GM12878 (cell line): ENCODE measurements around the gene ALDH1A3. TPM values are rescaled to one million over a fixed set of nuclear protein-coding genes. Genes with fewer than 3 reads are reported as not detected.

Experiments used
- ATAC-seq: fragments of 200-7000 bp; cut with Tn5 transposase; 3 replicates; pipeline ENCODE4 v1.9.1; 2020; ENCODE audit warnings: mild to moderate bottlenecking, moderate library complexity
- BruUV-seq: library from RNA; stranded (reverse); fragments of 400-500 nt; replicated peaks from 2 replicates; lab custom pipeline; 2021; lab: Mats Ljungman, UMichigan
- CTCF ChIA-PET: fragments of 300-600 bp; sonication (Branson Sonifier 250); formaldehyde crosslinking; extraction: SDS; loops from one replicate; lab custom pipeline; 2021; ENCODE audit warnings: inconsistent platforms; lab: Yijun Ruan, JAX
- POLR2A ChIA-PET: fragments of 350-600 bp; formaldehyde crosslinking; extraction: SDS; loops from one replicate; lab custom pipeline; 2021; ENCODE audit warnings: inconsistent platforms; lab: Charles Lee
- RAD21 ChIA-PET: fragments of 300-600 bp; sonication (Branson Sonifier 250); formaldehyde crosslinking; loops from one replicate; lab custom pipeline; 2023; ENCODE audit warnings: antibody characterized with exemption; ENCODE audit not compliant: unreplicated experiment; lab: Charles Lee
- SMC1A ChIA-PET: fragments of 300-600 bp; sonication (Branson Sonifier 250); formaldehyde crosslinking; loops from one replicate; lab custom pipeline; 2023; ENCODE audit not compliant: unreplicated experiment, uncharacterized antibody; lab: Charles Lee
- DNase-seq: peaks from one replicate; pipeline ENCODE4 v3.0.0-alpha.2; 2011; ENCODE audit warnings: low read depth, low spot score
- FAIRE-seq: peaks from 3 replicates; lab custom pipeline; 2011; peaks lifted over from hg19 to GRCh38; lab: Jason Lieb, UNC
- H2AFZ ChIP-seq: 2 replicates; pipeline ENCODE4 v1.6.0; 2011; ENCODE audit warnings: low read depth, low read length, control low read depth; ENCODE audit not compliant: control insufficient read depth
- H3K27ac ChIP-seq: 2 replicates; pipeline ENCODE4 v1.5.1; 2011; ENCODE audit warnings: control low read depth; ENCODE audit not compliant: control insufficient read depth, insufficient read depth
- H3K27me3 ChIP-seq, 2 experiments: replicated peaks in 1 of 2; 2 replicates each; pipeline versions ENCODE4 v1.6.0 to v1.6.1; 2011; ENCODE audit warnings: low read length in 1 of 2; ENCODE audit not compliant: control insufficient read depth in 2 of 2, insufficient read depth in 2 of 2
- H3K36me3 ChIP-seq, 2 experiments: 2 replicates each; pipeline ENCODE4 v1.5.1; 2011; ENCODE audit warnings: low read length in 1 of 2; ENCODE audit not compliant: control insufficient read depth in 2 of 2, insufficient read depth in 2 of 2
- H3K4me1 ChIP-seq: 2 replicates; pipeline ENCODE4 v1.6.1; 2011; ENCODE audit warnings: mild to moderate bottlenecking, low read length, moderate library complexity, mixed read lengths; ENCODE audit not compliant: control insufficient read depth, insufficient read depth
- H3K4me2 ChIP-seq: 2 replicates; pipeline ENCODE4 v1.6.0; 2011; ENCODE audit warnings: control low read depth; ENCODE audit not compliant: control insufficient read depth, insufficient read depth
- H3K4me3 ChIP-seq: fragments of 200-600 bp; sonication (generic); 2 replicates; pipeline ENCODE4 v1.5.1; 2016
- H3K79me2 ChIP-seq: 2 replicates; pipeline ENCODE4 v1.6.0; 2011; ENCODE audit warnings: low read length; ENCODE audit not compliant: control insufficient read depth, insufficient read depth
- H3K9ac ChIP-seq: 2 replicates; pipeline ENCODE4 v1.8.0; 2011; ENCODE audit warnings: low read length, control low read depth, mixed read lengths; ENCODE audit not compliant: control insufficient read depth, insufficient read depth
- H3K9me3 ChIP-seq: replicated peaks from 3 replicates; pipeline ENCODE4 v1.5.1; 2011; ENCODE audit warnings: mild to moderate bottlenecking, low read length; ENCODE audit not compliant: control insufficient read depth, insufficient read depth
- H4K20me1 ChIP-seq: 2 replicates; pipeline ENCODE4 v1.6.0; 2011; ENCODE audit not compliant: control insufficient read depth, insufficient read depth
- ESRRA ChIP-seq: IDR thresholded peaks from 2 replicates; pipeline ENCODE4 v1.6.1; 2012; ENCODE audit warnings: mild to moderate bottlenecking, low read length, improper control_type of control experiment
- ETV6 ChIP-seq, 2 experiments: fragments of 450-650 bp in 1 of 2; IDR thresholded peaks in 1 of 2; conservative IDR thresholded peaks in 1 of 2; 2 replicates each; pipeline ENCODE4 v1.6.1; 2014; ENCODE audit warnings: antibody characterized with exemption in 1 of 2, borderline replicate concordance in 1 of 2, low read depth in 1 of 2, mild to moderate bottlenecking in 1 of 2, moderate library complexity in 1 of 2
- FOS ChIP-seq: IDR thresholded peaks from 3 replicates; pipeline ENCODE4 v1.6.1; 2011; ENCODE audit warnings: borderline replicate concordance; ENCODE audit not compliant: insufficient read length; ENCODE audit errors: extremely low read depth
- MTA3 ChIP-seq: IDR thresholded peaks from 2 replicates; pipeline ENCODE4 v1.6.1; 2012; ENCODE audit warnings: low read length, inconsistent platforms, borderline replicate concordance
- MYB ChIP-seq: fragments of 150-350 bp; IDR thresholded peaks from 2 replicates; pipeline ENCODE4 v1.6.1; 2014; ENCODE audit warnings: mild to moderate bottlenecking, low read depth, low read length, borderline replicate concordance
- NR2F1 ChIP-seq: fragments of 450-650 bp; conservative IDR thresholded peaks from 2 replicates; pipeline ENCODE4 v1.6.1; 2017; ENCODE audit warnings: mild to moderate bottlenecking
- PKNOX1 ChIP-seq: fragments of 450-650 bp; IDR thresholded peaks from 2 replicates; pipeline ENCODE4 v1.6.1; 2016; ENCODE audit warnings: mild to moderate bottlenecking
- SP1 ChIP-seq: IDR thresholded peaks from one replicate; pipeline ENCODE4 v1.6.1; 2011; ENCODE audit warnings: low read depth, low read length
- SPI1 ChIP-seq: IDR thresholded peaks from 2 replicates; pipeline ENCODE4 v1.6.1; 2011; ENCODE audit warnings: low read depth, mild to moderate bottlenecking, low read length, moderate library complexity, borderline replicate concordance; ENCODE audit not compliant: insufficient read depth
- SREBF2 ChIP-seq: IDR thresholded peaks from 2 replicates; pipeline ENCODE4 v1.6.1; 2012; ENCODE audit warnings: mild to moderate bottlenecking, low read length
- STAT1 ChIP-seq: fragments of 450-650 bp; conservative IDR thresholded peaks from 2 replicates; pipeline ENCODE4 v1.6.1; 2014; ENCODE audit warnings: antibody characterized with exemption, mild to moderate bottlenecking
- TAF1 ChIP-seq: IDR thresholded peaks from 2 replicates; pipeline ENCODE4 v1.6.1; 2011; ENCODE audit warnings: mild to moderate bottlenecking, low read depth, low read length, borderline replicate concordance
- TCF7 ChIP-seq: IDR thresholded peaks from 2 replicates; pipeline ENCODE4 v1.6.1; 2014; ENCODE audit warnings: antibody characterized with exemption, borderline replicate concordance
- ZNF24 ChIP-seq: fragments of 450-650 bp; IDR thresholded peaks from 2 replicates; pipeline ENCODE4 v1.6.1; 2017; ENCODE audit warnings: antibody characterized with exemption, mild to moderate bottlenecking
- ZNF687 ChIP-seq: fragments of 450-650 bp; IDR thresholded peaks from 2 replicates; pipeline ENCODE4 v1.6.1; 2017; ENCODE audit warnings: mild to moderate bottlenecking, moderate library complexity
- WGBS: methylation state at CpG from one replicate; pipeline ENCODE4 v1.1.6; 2016; ENCODE audit warnings: low lambda C conversion rate; ENCODE audit not compliant: insufficient replicate concordance, insufficient coverage; ENCODE audit errors: missing lambda C conversion rate; 5-methylcytosine and 5-hydroxymethylcytosine counted together
- in situ Hi-C: fragments of 300-500 bp; cut with MboI; formaldehyde crosslinking; loops from 9 replicates; pipeline ENCODE4 v1.14.3; 2018; ENCODE audit warnings: mixed read lengths
- intact Hi-C: fragments of 100-400 bp; cut with micrococcal nuclease; formaldehyde crosslinking; loops from one replicate; pipeline ENCODE4 v1.14.2; 2022; ENCODE audit not compliant: unreplicated experiment
- polyA plus RNA-seq, 11 experiments: library from polyadenylated mRNA; depleted of rRNA in 4 of 11; unstranded in 6 of 11; stranded (reverse) in 5 of 11; fragments of >200 nt; fragmentation: Nextera tagmentation in 4 of 11; fragmentation: Illumina TruSeq in 1 of 11; extraction: Ambion mirVana in 4 of 11; extraction: Trizol in 1 of 11; gene quantifications; 1 replicate in 1 of 11; 2 replicates in 10 of 11; pipeline versions ENCODE4 v1.2.1 to v1.2.3, GENCODE V29; 2011 to 2016; ENCODE audit warnings: inconsistent platforms in 2 of 11, missing spikeins in 2 of 11, low read depth in 1 of 11
- total RNA-seq, 4 experiments: library from RNA; depleted of rRNA in 3 of 4; stranded (reverse); fragments of >200 nt in 3 of 4; fragmentation: Illumina TruSeq in 1 of 4; extraction: Trizol in 1 of 4; gene quantifications; 2 replicates each; pipeline versions ENCODE4 v1.2.1 to v1.2.3, GENCODE V29; 2013 to 2021
- TF ChIP-seq, protein P1 (sequence below): fragments of 450-650 bp; IDR thresholded peaks from 2 replicates; pipeline ENCODE4 v1.6.1; 2014; ENCODE audit warnings: mild to moderate bottlenecking

The ALDH1A3 gene
- total and polyA plus RNA-seq, 10 of the 15 experiments (the other 5 are each of a cell fraction or from before 2014, with no cell fraction given) = 0.06 to 0.69 (median 0.18) TPM

GRCh38 chr15:100862162-100862561, 17.5 kb upstream of the ALDH1A3 start (continued):
- TF ChIP-seq ETV6 (conservative IDR thresholded peaks at IDR 0.05 in 1 of 2, IDR thresholded peaks at IDR 0.05 in 1 of 2; ENCODE audit: borderline replicate concordance in 1 of 2, low read depth in 1 of 2) (no peak), STAT1 (no peak)
- TF ChIP-seq, all 136 proteins: peak for 0

- Histone ChIP-seq H3K27me3 (no peaks in the 10 kb centered on the region; a peak in 3 of 4 replicates), H3K9ac (no peak overlapping the region), H3K4me2 (no peak overlapping the region), H3K36me3 (no peaks in the 10 kb centered on the region), H3K4me3 (no peak overlapping the region), H3K79me2 (no peaks in the 10 kb centered on the region), H2AFZ (no peak overlapping the region), H4K20me1 (no peaks in the 10 kb centered on the region), H3K4me1 (no peaks in the 10 kb centered on the region), H3K27ac (no peak overlapping the region), H3K9me3 (no peaks in the 10 kb centered on the region; the same call in 2 of the 3 replicates)
- DNase-seq = no peak
- SMC1A ChIA-PET = no interaction called here
- CTCF ChIA-PET = no interaction called here
- ATAC-seq = no peak
- 58% methylated on average over 7 of the region's 7 CpGs for WGBS
- in situ Hi-C loops = no loop called here
- FAIRE-seq = no peak
- intact Hi-C loops = no loop called here
- RAD21 ChIA-PET = no interaction called here
- POLR2A ChIA-PET = no interaction called here
- BruUV-seq = no TSS peak
- no peak for TF ChIP-seq MTA3
- TF ChIP-seq TCF7 = no peak
- TF ChIP-seq SREBF2 = no peak
- TF ChIP-seq FOS = no peak
- TF ChIP-seq ZNF24 = no peak
- TF ChIP-seq PKNOX1 = no peak
- TF ChIP-seq, protein P1, sequence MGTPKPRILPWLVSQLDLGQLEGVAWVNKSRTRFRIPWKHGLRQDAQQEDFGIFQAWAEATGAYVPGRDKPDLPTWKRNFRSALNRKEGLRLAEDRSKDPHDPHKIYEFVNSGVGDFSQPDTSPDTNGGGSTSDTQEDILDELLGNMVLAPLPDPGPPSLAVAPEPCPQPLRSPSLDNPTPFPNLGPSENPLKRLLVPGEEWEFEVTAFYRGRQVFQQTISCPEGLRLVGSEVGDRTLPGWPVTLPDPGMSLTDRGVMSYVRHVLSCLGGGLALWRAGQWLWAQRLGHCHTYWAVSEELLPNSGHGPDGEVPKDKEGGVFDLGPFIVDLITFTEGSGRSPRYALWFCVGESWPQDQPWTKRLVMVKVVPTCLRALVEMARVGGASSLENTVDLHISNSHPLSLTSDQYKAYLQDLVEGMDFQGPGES = no peak
- TF ChIP-seq SPI1 = no peak
- no peak for TF ChIP-seq MYB
- TF ChIP-seq ESRRA = no peak
- no peak for TF ChIP-seq ZNF687
- no peak for TF ChIP-seq NR2F1
- TF ChIP-seq TAF1 = no peak
- TF ChIP-seq SP1 = no peak
Observed at GRCh38 chr15:100863075-100863795, 16.4 kb upstream of the ALDH1A3 start.
